Measurements from ENCODE around the gene NPW. TPM values are rescaled to one million over a fixed set of nuclear protein-coding genes. Genes with fewer than 3 reads are reported as not detected.

The NPW gene
- total RNA-seq, 1 experiment from 2014 or later, result 7.1 TPM

DNA sequence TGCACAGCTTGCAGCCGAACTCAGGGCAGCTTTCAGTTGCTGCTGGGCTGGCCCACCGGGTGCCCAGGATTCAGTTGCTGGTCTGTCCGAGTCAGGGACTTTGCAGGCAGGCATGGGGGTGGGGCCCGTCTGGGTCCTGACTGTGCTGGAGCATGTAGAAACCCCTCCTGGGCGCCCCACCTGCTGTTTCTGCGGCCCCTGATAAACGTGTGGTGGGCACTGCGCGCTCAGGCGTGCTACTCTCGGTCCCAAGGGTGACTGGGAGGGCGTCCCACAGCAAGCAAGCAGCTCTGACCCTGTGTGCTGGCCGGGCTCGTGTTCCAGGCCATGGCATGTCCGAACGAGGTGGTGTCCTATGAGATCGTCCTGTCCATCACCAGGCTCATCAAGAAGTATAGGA, 40.8 kb downstream of the NPW start:
- H3K4ac ChIP-seq (ENCODE audit: low read depth, low read length), result no peak overlapping the region
- H4K8ac ChIP-seq (replicated peaks; ENCODE audit: insufficient read length, low read depth, low read length), result no peak overlapping the region
- H2BK20ac ChIP-seq (ENCODE audit: low read depth, low read length, poor library complexity, severe bottlenecking), result no peak overlapping the region
- no peaks in the 10 kb centered on the region for H3K9me3 ChIP-seq (ENCODE audit: control insufficient read depth, low read depth, low read length)
- H3K23ac ChIP-seq (ENCODE audit: insufficient read length, low read depth, low read length), result no peak overlapping the region
- TF ChIP-seq, protein P1, sequence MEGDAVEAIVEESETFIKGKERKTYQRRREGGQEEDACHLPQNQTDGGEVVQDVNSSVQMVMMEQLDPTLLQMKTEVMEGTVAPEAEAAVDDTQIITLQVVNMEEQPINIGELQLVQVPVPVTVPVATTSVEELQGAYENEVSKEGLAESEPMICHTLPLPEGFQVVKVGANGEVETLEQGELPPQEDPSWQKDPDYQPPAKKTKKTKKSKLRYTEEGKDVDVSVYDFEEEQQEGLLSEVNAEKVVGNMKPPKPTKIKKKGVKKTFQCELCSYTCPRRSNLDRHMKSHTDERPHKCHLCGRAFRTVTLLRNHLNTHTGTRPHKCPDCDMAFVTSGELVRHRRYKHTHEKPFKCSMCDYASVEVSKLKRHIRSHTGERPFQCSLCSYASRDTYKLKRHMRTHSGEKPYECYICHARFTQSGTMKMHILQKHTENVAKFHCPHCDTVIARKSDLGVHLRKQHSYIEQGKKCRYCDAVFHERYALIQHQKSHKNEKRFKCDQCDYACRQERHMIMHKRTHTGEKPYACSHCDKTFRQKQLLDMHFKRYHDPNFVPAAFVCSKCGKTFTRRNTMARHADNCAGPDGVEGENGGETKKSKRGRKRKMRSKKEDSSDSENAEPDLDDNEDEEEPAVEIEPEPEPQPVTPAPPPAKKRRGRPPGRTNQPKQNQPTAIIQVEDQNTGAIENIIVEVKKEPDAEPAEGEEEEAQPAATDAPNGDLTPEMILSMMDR (conservative IDR thresholded peaks at IDR 0.05), result no peak
- H3K23me2 ChIP-seq (ENCODE audit: insufficient read length, low read depth, low read length, poor library complexity, severe bottlenecking), result peaks cover 3% of the 10 kb centered on the region
- no peak overlapping the region for H2BK5ac ChIP-seq (ENCODE audit: insufficient read length, low read length)
- Mint-ChIP-seq H3K4me3 (no peak overlapping the region), H3K27ac (no peak overlapping the region; a peak in 1 of 7 replicates), H3K36me3 (ENCODE audit: insufficient read depth in 1 of 3, low read depth in 3 of 3) (peaks cover 0 to 23% (median 13%) of the 10 kb centered on the region in 3 experiments; a peak in 3 of 7 replicates), H3K27me3 (ENCODE audit: low read depth) (no peaks in the 10 kb centered on the region), H3K9me3 (no peaks in the 10 kb centered on the region), H3K4me1 (no peaks in the 10 kb centered on the region)
- no peak for DNase-seq
- H3K9ac ChIP-seq (ENCODE audit: extremely low read depth, insufficient read length, low read length), result no peak overlapping the region
- H2AK5ac ChIP-seq (ENCODE audit: insufficient read length, low read length), result no peak overlapping the region
- H3K27me3 ChIP-seq (ENCODE audit: insufficient read depth, low read length), result no peaks in the 10 kb centered on the region
- H4K91ac ChIP-seq (ENCODE audit: insufficient read length, low read depth, low read length), result no peak overlapping the region
- no peak overlapping the region for H2BK15ac ChIP-seq (ENCODE audit: low read depth, low read length)
- peaks cover 2% of the 10 kb centered on the region for H4K20me1 ChIP-seq (ENCODE audit: control insufficient read depth, insufficient read depth, insufficient read length)
- no peak overlapping the region for H4K5ac ChIP-seq (ENCODE audit: insufficient read length, low read depth, low read length)
- no peak overlapping the region for H2BK12ac ChIP-seq (ENCODE audit: insufficient read length, low read depth, low read length)
- H3T11ph ChIP-seq (ENCODE audit: low read length), result no peak overlapping the region
- H3K79me2 ChIP-seq (ENCODE audit: insufficient read depth, low read length), result no peaks in the 10 kb centered on the region
- H3K4me2 ChIP-seq (ENCODE audit: insufficient read depth, insufficient read length, low read length), result no peak overlapping the region
- H3K14ac ChIP-seq (ENCODE audit: insufficient read depth, low read length), result no peak overlapping the region; the same call in 1 of the 2 replicates
- WGBS (ENCODE audit: extremely low coverage, insufficient read length, low lambda C conversion rate), result no CpG with 5 or more reads among the region's 17 CpGs
- no peaks in the 10 kb centered on the region for H3K79me1 ChIP-seq (ENCODE audit: insufficient read depth, low read depth, low read length, poor library complexity, severe bottlenecking)
- H3K56ac ChIP-seq (ENCODE audit: insufficient read length, low read depth, low read length), result no peak overlapping the region
- H3K18ac ChIP-seq (ENCODE audit: insufficient read length, low read depth, low read length), result no peak overlapping the region
- H3K27ac ChIP-seq (ENCODE audit: insufficient read length, low read depth, low read length), result no peak overlapping the region
- H2BK120ac ChIP-seq (ENCODE audit: low read depth, low read length, poor library complexity, severe bottlenecking), result no peak overlapping the region
- H3K4me1 ChIP-seq (ENCODE audit: insufficient read depth, low read length), result no peaks in the 10 kb centered on the region
- H2AFZ ChIP-seq (ENCODE audit: low read length), result no peak overlapping the region

Measured in H9 (cell line).